ENCODE results near the gene AP3D1.
A peak's percentile ranks its signal among the peaks of the same experiment; 100 is the strongest.
"Not testable (repeated sequence)": the region's sequence is repeated elsewhere in the genome, so short reads cannot be mapped to it uniquely, and the experiment has no call there.

Gene AP3D1

DNA sequence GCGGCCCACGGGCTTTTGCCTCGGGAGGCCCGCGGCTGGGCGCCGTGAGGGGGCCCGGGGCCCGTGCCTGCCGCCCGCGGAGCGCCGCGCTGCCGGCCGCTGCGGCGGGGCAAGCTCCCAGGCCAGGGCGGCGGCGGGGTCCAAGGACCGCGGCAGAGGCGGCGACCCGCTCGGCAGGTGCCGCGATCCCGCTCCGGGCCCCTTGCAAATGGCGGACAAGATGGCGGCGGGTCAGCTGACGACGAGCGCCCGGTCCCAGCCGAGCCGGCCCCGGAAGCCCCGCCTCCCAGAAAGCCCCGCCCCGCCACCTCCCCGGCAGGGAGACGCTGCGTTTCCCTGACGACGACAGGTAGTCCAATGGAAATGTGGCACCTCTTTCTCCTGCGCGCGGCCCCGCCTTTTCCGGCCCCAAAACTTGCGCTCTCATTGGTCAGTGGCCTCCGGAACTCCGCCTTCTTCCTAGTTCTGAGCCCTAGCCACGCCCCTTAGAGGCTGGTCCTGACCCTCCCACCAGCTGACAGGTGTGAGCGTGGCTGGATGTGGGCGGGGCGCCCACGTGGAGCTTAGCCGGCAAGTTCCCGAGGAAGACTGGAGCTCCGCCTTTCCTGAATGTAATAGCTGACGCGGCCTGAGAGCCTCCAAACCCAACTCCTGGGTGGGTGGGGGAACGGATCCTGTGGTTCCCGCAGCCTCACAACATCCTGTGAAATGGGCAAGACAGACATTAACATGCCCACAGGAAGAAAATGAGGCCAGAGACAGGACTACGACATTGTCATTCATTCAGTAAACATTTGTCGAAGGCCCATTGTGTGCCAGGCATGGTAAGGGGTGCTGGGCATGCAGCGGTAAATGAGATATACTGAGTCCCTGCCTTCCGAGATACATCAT, at the start of gene AP3D1:
AP3D1 (minus strand) TSS at position 228 of the 891 bp plus-strand sequence. CDS start 232 bp downstream, outside the sequence.
- DNase-seq, result peak; percentile 99

DNA sequence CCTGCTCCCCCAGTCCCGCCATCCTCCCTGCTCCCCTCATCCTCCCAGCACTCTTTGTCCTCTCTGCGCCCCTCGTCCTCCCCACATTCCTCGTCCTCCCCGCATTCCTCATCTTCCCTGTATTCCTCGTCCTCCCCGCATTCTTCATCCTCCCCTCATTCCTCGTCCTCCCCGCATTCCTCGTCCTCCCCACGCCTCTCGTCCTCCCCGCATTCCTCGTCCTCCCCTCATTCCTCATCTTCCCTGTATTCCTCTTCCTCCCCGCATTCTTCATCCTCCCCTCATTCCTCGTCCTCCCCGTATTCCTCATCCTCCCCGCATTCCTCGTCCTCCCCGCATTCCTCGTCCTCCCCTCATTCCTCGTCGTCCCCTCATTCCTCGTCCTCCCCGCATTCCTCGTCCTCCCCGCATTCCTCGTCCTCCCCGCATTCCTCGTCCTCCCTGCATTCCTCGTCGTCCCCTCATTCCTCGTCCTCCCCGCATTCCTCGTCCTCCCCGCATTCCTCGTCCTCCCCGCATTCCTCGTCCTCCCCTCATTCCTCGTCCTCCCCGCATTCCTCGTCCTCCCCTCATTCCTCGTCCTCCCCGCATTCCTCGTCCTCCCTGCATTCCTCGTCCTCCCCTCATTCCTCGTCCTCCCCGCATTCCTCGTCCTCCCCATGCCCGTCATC, 49.4 kb upstream of the AP3D1 start:
- DNase-seq, result not testable (repeated sequence)

DNA sequence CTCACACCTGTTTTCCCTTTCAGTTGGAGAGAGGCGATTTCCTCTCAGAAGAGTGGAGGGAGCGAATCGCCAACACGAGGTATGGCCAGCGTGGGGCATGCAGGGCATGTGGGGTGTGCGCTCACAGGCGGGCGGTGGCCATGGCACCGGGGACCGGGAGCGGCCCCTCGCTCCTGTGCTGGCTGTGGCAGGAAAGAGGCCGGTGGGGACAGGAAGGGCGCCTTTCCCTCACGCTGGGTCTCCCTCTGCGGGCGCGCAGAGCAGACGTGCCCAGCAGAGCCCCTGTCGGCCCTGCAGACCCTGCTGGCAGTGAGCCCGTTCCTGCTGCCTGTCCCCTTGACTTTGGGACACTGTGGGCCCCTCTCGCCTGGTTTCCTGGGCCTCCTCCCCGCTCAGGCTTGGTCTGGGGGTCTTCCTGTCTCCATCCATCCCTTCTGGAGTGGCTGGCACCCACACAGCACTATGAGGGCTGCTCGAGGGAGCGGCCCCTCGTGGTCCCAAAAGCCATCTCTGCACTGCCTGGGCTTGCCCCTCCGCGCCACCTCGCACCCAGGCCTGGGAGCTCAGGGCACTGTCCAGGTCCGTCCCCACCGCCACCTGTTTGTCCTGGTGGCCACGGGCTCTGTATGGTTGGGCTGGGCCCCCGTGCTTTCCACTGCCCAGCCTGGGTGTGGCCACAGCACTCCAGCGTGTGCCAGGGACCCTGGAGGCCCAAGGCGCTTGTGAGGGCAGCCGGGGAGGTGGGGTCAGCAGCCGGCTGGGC, 48.7 kb upstream of the AP3D1 start:
- no peak for DNase-seq

DNA sequence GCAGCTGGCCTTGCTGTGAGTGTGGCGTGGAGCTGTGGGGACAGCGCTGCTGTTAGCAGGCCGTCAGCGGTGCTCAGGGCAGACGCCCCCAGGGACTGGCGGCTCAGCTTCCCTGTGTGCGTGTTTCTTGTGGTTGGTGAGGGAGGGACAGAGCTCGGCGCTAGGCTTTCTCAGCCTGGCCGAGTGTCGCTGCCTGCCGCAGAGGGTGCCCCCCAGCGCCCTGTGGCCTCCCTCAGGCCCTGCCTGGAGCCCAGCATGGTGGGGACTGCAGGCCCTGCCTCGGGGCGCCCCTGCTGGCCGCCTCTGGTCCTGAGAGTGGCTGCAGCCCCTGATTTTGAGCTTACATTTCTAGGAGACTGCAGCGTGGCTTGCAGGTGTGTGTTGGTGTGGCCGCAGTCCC, 47.8 kb upstream of the AP3D1 start:
- no peak for DNase-seq

DNA sequence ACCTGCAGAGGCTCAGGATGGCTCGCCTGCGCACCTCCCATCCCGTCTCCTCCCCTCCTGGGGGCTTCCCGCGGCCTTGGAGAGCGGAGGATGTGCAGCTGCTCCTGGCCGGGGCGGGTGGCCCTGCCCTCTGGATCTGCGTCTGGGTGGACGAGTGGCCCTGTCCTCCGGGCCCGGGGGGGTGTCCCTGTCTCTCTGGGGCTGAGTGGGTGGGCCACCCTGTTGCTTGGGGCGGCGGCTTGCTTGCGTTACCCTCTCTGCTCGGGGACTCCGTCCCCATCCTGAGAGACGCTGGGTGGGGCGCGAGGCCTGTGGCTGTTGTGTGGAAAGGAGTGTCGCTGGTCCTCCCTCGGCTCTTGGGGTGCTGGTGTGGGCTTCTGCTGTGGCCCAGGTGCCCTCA, 47.0 kb upstream of the AP3D1 start:
- DNase-seq, result no peak

DNA sequence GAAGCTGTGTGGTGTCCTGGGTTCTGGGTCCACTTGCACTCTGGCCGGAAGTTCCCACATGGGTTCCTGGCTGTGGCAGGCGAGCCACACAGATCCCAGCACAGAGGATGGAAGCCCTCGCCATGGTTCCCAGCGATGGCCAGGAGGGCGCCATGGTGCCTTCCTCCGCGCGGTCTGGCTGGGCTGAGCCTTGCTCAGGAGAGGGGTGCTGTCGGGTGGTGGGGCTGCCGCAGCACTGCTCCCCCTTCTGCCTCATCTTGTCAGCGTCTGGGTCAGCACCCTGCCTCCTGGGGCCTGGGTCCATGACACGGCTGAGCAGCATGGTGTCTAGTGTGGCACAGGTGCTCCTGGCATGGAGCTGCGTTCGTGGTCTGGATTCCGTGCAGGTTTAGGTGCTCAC, 45.9 kb upstream of the AP3D1 start:
- no peak for DNase-seq

DNA sequence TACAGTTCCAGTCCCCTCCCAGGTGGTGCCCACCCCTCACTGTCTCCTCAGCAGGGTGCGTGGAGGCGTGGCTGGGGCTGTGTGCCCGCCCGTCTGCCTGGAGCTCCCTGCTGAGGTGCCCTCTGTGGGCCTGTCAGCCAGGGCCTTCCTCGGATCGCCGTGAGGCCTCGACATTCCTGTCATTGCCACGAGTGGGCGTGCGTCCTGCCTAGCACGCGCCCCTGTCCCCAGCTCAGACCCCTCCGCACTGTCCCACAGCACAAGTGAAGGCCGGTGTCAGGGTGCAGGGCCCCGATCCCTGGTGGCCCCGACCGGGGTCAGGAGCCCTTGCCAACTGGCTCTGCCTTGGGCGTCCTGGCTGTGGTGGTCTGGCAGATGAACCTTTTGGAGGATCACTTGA, 44.5 kb upstream of the AP3D1 start:
- DNase-seq, result no peak

DNA sequence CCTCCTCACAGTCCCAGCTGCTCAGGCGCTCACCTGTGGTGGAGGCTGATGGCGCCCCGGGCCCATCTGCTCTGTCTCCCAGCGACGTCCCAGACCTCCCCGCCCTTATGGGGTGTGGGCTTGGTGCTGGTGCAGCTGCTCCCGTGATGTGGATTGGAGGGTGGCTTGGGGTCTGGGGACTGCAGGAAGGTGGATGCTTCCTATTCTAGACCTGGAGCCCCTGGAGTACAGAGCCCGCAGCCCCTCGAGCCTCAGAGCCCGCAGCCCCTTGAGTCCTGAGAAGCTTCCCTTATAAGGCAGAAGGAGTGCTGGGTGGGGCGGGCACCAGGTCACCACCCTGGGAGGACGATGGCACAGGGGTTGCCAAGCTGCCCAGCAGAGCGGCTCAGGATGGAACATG, 44.0 kb upstream of the AP3D1 start:
- DNase-seq, result no peak

DNA sequence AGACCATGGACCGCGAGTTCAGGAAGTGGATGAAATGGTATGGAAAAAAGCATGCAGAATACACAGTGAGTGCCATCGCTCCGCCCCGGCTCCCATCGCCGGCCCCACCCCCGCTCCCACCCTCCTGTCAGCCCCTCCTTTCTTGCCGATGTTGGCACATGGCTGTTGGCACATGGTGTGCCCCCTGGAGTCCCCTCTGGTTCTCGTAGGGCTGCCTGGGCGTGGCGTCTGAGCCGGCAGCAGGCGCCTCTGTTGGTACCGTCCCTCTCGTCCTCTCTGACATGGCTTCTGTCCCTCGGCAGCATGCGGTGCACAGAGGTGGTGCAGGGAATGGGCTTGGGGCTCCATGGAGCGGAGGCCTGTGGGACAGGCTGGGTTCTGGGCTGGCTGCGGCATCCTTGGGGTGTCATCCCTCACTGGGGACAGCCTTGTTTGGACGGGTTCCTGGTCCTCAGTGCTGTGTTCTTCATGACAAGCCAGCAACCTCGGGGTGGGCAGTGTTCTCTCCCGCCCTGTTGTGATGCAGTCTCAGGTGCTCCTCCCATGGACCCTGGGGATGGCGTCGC, 43.2 kb upstream of the AP3D1 start:
- no peak for DNase-seq

DNA sequence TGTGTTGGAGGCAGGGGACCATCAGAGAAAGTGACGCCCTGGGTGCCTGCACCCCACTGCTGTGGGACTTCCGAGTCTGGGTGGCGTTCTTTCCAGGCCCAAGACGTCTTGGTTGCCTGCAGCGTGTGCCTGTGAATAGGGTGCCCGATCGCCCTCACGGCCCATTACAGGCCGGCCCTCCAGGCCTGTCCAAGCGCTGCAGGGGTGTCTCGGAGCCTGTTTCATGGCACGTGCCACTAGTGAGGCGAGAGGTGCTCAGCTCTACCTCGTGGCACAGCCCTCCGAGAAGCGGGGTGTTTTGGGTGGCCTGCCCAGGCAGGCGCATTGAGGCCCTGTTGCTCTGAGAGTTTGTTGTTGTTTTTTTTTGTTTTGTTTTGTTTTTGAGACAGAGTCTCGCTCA, 42.4 kb upstream of the AP3D1 start:
- DNase-seq, result no peak

DNA sequence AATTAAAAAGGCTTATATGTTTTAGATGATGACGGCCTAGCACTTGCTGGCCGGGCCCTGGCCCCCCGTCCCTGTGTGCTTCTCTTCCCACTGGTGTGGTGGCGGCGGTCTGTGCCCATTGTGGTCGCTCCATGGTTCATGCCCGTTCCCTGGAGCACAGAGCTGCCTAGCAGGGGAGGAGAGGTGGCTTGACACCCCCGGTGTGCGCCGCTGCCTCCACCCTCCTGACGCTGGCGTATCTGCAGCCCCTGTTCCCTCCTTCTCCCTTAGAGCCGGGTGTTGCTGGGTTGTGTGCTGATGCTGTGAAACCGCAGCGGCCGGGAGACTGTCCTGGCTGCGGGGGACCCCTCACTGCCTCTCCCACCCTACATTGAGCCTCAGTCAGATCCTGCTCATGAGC, 41.5 kb upstream of the AP3D1 start:
- no peak for DNase-seq

DNA sequence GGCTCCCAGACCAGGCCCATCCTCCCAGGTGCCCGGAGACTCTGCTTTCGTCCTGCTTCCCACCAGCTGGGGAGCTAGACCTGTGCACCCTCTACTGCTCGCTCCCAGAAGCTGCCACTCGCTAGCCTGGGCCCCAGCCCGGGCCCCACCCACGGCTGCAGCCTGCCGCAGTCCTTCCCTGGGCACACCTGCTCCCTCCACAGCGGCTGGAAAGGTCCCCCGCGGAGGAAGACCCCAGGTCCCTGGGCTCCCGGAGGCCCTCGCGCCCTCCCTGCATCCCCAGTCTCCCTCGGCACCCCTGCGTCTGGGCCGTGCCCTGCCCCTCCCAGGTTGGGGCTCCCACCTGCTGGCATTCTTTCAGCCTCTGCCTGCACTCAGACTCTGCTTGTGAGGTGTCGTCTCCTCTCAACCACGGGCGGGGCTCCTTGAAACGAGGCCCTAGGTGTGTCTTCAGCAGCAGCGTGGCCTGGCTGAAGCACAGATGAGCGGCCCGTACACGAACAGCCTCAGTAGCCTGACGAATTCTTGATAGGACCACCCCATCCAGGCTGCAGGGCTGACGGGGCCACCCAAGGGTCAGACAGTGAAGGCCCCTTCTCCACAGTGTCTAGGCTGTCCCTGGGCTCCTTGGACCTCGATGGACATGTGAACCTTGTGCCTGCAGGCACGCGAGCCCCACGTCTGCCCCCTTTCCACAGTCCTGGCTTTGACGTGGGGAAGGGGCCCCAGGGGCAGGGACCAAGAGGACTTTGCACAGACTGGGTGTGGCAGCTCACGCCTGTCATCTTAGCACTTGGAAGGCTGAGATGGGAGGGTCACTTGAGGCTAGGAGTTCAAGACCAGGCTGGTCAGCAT, 40.3 kb upstream of the AP3D1 start:
- DNase-seq, result no peak

DNA sequence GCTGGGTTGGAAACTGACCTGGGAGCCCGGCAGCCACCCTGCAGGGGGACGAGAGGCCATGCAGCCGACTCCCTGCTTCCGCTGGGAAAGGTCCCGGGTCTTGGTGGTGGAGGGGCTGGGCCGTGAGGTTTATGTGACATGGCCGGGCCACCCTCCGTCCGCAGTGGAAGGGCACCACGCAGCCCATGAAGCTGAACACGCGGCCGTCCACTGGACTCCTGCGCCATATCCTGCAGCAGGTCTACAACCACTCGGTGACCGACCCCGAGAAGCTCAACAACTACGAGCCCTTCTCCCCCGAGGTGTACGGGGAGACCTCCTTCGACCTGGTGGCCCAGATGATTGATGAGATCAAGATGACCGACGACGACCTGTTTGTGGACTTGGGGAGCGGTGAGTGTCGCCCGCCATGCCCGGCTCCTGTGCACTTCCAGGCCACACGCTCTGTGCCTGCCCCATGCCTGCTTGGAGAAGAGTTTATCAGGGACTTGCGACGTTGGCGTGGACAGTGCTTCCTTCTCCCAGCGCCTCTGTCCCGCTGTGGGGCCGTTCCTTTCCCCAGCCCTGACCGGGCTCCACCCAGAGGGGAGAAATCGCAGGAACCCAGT, 39.6 kb upstream of the AP3D1 start:
- DNase-seq, result no peak

DNA sequence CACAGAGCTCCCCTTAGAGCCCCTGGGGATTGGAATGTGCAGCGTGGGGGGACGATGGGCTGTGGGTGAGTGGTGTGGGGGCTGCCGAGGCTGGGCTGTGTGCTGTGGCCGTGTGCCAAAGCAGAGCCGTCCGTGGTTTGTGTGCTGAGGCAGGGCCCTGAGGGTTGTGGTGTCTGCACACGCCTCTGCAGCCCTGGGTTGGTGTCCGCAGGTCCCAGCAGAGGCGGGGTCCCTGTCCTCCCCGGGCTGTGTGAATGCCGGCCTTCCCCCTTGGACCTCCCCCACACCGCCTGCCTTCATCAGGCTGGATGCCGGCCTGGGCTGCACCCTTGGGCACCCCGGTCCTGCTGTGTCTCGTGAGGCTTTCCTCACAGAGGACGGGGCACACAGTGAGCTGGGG, 38.5 kb upstream of the AP3D1 start:
- DNase-seq, result no peak

DNA sequence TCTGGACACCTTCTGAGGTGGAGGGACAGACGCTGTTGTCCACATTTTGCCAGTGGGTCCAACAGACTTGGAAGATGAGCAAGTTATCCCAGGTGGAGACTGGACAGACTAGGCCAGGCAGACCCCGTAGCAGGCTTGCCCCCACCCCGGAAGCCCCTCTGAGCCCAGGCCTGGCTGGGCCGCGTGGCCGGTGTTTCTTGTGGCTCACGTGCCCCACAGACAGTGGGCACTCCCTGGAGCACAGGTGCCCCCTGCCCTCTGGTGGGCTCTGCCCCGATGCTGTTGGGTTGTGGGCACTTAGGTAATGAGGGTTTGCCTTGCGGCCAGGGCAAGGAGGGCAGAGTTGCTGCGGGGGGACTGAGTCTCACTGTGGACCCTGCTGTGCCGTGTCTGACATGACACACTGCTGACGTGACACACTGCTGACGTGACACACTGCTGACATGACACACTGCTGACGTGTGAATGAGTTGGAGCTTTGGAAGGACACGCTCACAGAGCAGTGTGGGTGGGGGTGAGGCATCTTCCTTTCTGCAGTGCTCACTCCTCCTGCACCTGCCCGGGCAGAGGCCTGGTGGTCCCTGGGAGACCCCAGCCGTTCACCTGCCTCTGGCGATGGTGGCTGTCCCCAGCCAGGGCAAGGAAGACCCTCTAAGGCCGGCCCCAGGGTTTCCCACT, 37.5 kb upstream of the AP3D1 start:
- no peak for DNase-seq

DNA sequence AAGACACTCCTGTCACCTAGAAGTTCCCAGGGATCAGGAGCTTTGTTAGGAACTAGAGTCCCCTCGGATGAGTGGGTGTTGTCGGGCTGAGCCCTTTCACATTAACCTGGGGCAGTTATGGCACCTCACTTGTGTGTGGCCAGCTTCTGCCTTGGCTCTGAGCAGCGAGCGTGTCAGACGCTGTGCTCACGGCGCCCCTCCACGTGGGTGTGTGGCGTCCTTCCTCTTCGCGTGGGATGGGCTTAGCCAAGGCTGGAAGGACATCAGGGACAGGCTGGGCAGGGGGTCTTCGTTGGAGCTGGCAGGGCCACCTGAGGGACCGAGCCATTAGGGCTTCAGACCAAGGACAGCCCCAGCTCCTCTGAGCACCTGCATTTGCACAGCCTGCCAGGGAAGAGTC, 35.8 kb upstream of the AP3D1 start:
- no peak for DNase-seq

DNA sequence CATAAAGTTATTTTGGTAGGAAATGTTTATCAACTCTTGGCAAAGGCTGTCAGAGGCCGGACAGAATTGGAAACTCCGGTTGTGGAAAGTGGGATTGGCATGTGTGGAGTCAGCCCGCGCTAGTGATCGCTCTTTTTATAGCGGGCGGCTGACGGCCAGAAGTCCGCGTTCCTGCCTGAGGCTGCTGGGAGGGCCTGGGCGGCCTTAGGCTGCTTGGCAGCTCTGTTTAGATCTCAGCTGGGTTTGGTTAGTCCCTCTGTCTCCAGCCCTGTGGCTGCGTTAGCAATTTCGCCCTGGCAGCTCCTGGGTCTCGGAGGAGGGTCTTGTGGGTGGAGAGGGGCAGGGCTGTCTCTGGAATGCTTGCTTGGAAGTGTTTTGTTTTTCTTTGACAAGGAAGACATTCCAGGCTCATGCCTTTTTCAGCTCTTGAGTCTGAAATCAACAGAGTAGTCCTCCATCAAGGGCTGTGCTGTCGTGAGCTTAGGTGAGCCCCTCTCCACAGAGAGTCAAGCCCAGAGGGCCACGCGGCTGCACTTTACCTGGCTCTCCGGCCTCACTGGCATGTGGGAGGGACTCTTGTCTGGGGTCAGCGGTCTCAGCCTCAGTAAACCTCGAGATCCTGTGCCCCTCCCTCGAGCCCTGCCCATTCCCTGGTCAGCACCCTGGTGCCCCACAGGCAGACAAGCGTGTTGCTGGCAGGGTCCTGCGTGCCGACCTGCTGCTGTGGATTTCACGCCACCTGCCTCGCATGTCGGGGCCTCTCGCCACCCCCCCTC, 34.9 kb upstream of the AP3D1 start:
- DNase-seq, result no peak

DNA sequence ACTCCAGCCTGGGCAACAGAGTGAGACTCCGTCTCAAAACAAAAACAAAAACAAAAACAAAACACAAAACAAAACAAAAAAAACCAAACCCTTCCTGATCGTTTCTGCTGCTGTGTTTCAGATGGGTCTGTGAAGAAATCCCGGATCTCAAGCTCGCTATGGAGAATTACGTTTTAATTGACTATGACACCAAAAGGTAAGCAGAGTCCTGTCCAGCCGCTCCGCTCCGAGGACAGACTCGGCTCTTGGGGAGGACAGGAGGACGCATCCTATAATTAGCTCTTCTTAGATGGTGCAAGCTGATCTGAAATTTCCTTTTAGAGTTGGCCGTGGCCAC, 34.3 kb upstream of the AP3D1 start:
- DNase-seq, result no peak

DNA sequence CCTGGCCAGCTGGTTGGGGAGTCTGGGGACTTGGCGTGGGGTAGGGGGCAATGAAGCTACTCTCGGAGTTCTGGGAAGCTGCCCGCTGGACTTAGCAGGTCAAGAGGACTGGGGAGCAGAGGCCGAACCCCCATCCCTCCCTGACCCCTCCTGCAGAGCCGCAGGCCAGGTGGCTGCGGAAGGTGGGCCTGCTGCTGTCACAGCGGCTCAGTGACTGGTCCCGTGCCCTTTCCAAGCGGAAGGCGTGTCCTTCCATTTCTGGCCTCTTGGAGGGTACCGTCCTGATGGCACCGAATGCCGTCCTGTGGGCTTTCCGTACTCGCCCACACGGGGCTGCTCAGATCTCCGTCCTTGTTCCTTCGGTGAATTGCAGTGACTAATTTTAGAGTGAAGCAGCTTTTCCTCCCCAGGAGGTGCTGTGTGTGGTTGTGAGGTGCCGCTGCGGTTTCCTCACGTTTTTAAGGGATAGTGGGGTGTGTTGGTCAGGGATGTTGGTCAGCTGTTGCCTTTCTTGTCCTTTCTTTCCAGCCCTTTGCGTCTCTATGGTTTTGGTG, 33.1 kb upstream of the AP3D1 start:
- DNase-seq, result no peak

DNA sequence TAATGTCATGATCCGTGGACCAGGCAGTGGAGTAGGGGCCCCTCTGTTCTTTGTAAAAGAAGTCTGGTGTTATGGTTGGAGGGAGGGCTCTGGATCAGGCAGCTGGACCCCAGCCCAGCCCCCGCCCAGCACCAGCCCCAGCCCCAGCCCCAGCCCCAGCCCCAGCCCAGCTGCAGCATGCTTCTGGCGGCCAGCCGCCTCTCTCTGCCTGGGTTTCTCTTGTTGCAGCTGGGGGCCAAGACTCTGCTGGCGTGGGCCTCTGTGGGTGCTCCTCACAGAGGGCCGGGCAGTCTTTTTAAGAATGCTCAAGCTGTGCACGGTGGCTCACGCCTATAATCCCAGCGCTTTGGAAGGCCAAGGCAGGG, 30.2 kb upstream of the AP3D1 start:
- DNase-seq, result no peak

Data from DMS79 (cell line).